ENCODE data around the gene ALX4.

- no peak for TF ChIP-seq EZH2phosphoT487 (IDR thresholded peaks at IDR 0.05; ENCODE audit: low read depth)
- no peak for TF ChIP-seq CTCF (IDR thresholded peaks at IDR 0.05; ENCODE audit: low read depth, low read length)
Measured at GRCh38 chr11:44322243-44322642, 12.3 kb upstream of the ALX4 start.
